GM18873 (cell line): ENCODE results near the gene CCDC9B.

Experiments used
- ATAC-seq: cut with Tn5 transposase; IDR thresholded peaks from one replicate; pipeline ENCODE4 v1.9.1; 2021; ENCODE audit warnings: mild to moderate bottlenecking, moderate library complexity, moderate number of reproducible peaks; ENCODE audit not compliant: unreplicated experiment, low FRiP score

CCDC9B gene

GRCh38 chr15:40295297-40295696, 45.4 kb downstream of the CCDC9B start:
- ATAC-seq, result no peak

GRCh38 chr15:40293905-40294895, 46.5 kb downstream of the CCDC9B start:
- no peak for ATAC-seq

- no peak for ATAC-seq
Measured at GRCh38 chr15:40293006-40293405, 47.7 kb downstream of the CCDC9B start.

GRCh38 chr15:40292246-40292645, 48.5 kb downstream of the CCDC9B start:
- no peak for ATAC-seq

GRCh38 chr15:40290918-40291574, 49.7 kb downstream of the CCDC9B start:
- no peak for ATAC-seq

GRCh38 chr15:40290545-40290917, 50.2 kb downstream of the CCDC9B start:
- no peak for ATAC-seq

GRCh38 chr15:40289140-40289775, 51.5 kb downstream of the CCDC9B start:
- no peak for ATAC-seq

- ATAC-seq, result no peak
Measured at GRCh38 chr15:40287968-40288367, 52.8 kb downstream of the CCDC9B start.

- ATAC-seq, result no peak
Measured at GRCh38 chr15:40287505-40287904, 53.2 kb downstream of the CCDC9B start.

GRCh38 chr15:40286794-40287193, 53.9 kb downstream of the CCDC9B start:
- ATAC-seq, result no peak

GRCh38 chr15:40286061-40286532, 54.6 kb downstream of the CCDC9B start:
- ATAC-seq, result no peak

GRCh38 chr15:40285554-40286011, 55.2 kb downstream of the CCDC9B start:
- ATAC-seq, result no peak

- ATAC-seq, result no peak
Measured at GRCh38 chr15:40285151-40285550, 55.6 kb downstream of the CCDC9B start.

- ATAC-seq, result no peak
Measured at GRCh38 chr15:40283615-40284300, 57.0 kb downstream of the CCDC9B start.

- ATAC-seq, result no peak
Measured at GRCh38 chr15:40282869-40283614, 57.7 kb downstream of the CCDC9B start, which contains the start of gene ANKRD63. TSS of gene ANKRD63 (minus strand) at chr15:40283064. CDS start at chr15:40282586, 478 bp downstream.

- no peak for ATAC-seq
Measured at GRCh38 chr15:40282147-40282868, 58.4 kb downstream of the CCDC9B start.

GRCh38 chr15:40281801-40282146, 59.0 kb downstream of the CCDC9B start:
- no peak for ATAC-seq
